ENCODE results near the gene PCIF1. TPM values are rescaled to one million over a fixed set of nuclear protein-coding genes. Genes with fewer than 3 reads are reported as not detected.

PCIF1 gene
- total RNA-seq, 1 donor from 2014 or later = 42.8 TPM

- intact Hi-C loops (cut with micrococcal nuclease) = loop anchor here (1.0 kb wide), 2 partner anchors 139 to 164 kb away; no protein-coding TSS in a partner anchor
These were observed 28.8 kb downstream of the PCIF1 start for GRCh38 chr20:45963059-45964005.

- intact Hi-C loops (cut with micrococcal nuclease) = no loop called here
These were observed 29.5 kb downstream of the PCIF1 start for GRCh38 chr20:45964006-45964400.

GRCh38 chr20:45965169-45966002 is 30.9 kb downstream of the PCIF1 start:
- intact Hi-C loops (cut with micrococcal nuclease) = no loop called here

GRCh38 chr20:45967551-45968080 is 33.1 kb downstream of the PCIF1 start:
- intact Hi-C loops (cut with micrococcal nuclease) = no loop called here

- intact Hi-C loops (cut with micrococcal nuclease) = no loop called here
These were observed 33.7 kb downstream of the PCIF1 start for GRCh38 chr20:45968081-45968671.

- intact Hi-C loops (cut with micrococcal nuclease) = no loop called here
These were observed 34.6 kb downstream of the PCIF1 start for GRCh38 chr20:45968801-45969711.

GRCh38 chr20:45969712-45970634 is 35.5 kb downstream of the PCIF1 start:
- intact Hi-C loops (cut with micrococcal nuclease) = loop anchor here (2.0 kb wide), 2 partner anchors 43 to 171 kb away; no protein-coding TSS in a partner anchor

GRCh38 chr20:45970646-45971424 is 36.4 kb downstream of the PCIF1 start:
- intact Hi-C loops (cut with micrococcal nuclease) = loop anchor here (2.0 kb wide), 2 partner anchors 42 to 172 kb away; no protein-coding TSS in a partner anchor

GRCh38 chr20:45971425-45971674 is 36.9 kb downstream of the PCIF1 start:
- intact Hi-C loops (cut with micrococcal nuclease) = loop anchor here (2.0 kb wide), 2 partner anchors 41 to 173 kb away; no protein-coding TSS in a partner anchor

GRCh38 chr20:45971675-45972499 is 37.4 kb downstream of the PCIF1 start, which contains the start of gene ZNF335:
Gene ZNF335, minus strand, starts transcription at chr20:45972203. Its CDS starts 793 bp downstream, at chr20:45971410.
- intact Hi-C loops (cut with micrococcal nuclease) = loop anchor here (1.0 to 2.0 kb wide), 14 partner anchors 15 to 717 kb away; partner anchors contain the start of genes ACOT8, ELMO2, SYS1 and TP53RK

GRCh38 chr20:45972500-45973183 is 38.2 kb downstream of the PCIF1 start:
- intact Hi-C loops (cut with micrococcal nuclease) = loop anchor here (1.0 to 2.0 kb wide), 12 partner anchors 15 to 717 kb away; partner anchors contain the start of genes ACOT8, ELMO2, SYS1 and TP53RK

GRCh38 chr20:45974896-45975565 is 40.5 kb downstream of the PCIF1 start:
- intact Hi-C loops (cut with micrococcal nuclease) = no loop called here

GRCh38 chr20:45975686-45976085 is 41.2 kb downstream of the PCIF1 start:
- intact Hi-C loops (cut with micrococcal nuclease) = no loop called here

GRCh38 chr20:45976086-45976485 is 41.6 kb downstream of the PCIF1 start:
- intact Hi-C loops (cut with micrococcal nuclease) = no loop called here

GRCh38 chr20:45981261-45981660 is 46.8 kb downstream of the PCIF1 start:
- intact Hi-C loops (cut with micrococcal nuclease) = no loop called here

- intact Hi-C loops (cut with micrococcal nuclease) = no loop called here
These were observed 48.8 kb downstream of the PCIF1 start for GRCh38 chr20:45983279-45983743.

Measured in T-helper 1 cell treated with Interleukin-12 subunit alpha and Interleukin-12 subunit beta and Interleukin-4 antibody, amounts not matched to agents 30 ng/mL and 1 ng/mL, for 36 hours (primary cell).